ENCODE data around the gene ZNF714.

- TF ChIP-seq POLR2A (IDR thresholded peaks at IDR 0.05; ENCODE audit: low read depth, low read length), result no peak
- no peak for TF ChIP-seq POLR2AphosphoS5 (IDR thresholded peaks at IDR 0.05; ENCODE audit: low read depth, low read length)
- TF ChIP-seq TAF1 (IDR thresholded peaks at IDR 0.05; ENCODE audit: borderline replicate concordance, low read depth, low read length), result no peak
These were observed 56.1 kb downstream of the ZNF714 start for GRCh38 chr19:21138130-21138529.

Measured in GM12892 (cell line).